ENCODE results near the gene SNRNP70.

SNRNP70 gene

GRCh38 chr19:49097453-49098288 is 12.4 kb downstream of the SNRNP70 start:
- DNase-seq (ENCODE audit: low read depth in 4 of 4, low spot score in 1 of 4): peak in 2 of 4 experiments; percentile 54

- no peak for DNase-seq (ENCODE audit: low read depth in 4 of 4, low spot score in 1 of 4)
These were observed 13.5 kb downstream of the SNRNP70 start for GRCh38 chr19:49098795-49099194.

- no peak for DNase-seq (ENCODE audit: low read depth in 4 of 4, low spot score in 1 of 4)
These were observed 15.9 kb downstream of the SNRNP70 start for GRCh38 chr19:49101160-49101559.

GRCh38 chr19:49102303-49102702 is 17.1 kb downstream of the SNRNP70 start:
- no peak for DNase-seq (ENCODE audit: low read depth in 4 of 4, low spot score in 1 of 4)

- DNase-seq (ENCODE audit: low read depth in 4 of 4, low spot score in 1 of 4): no peak
These were observed 18.3 kb downstream of the SNRNP70 start for GRCh38 chr19:49103331-49104085.

- DNase-seq (ENCODE audit: low read depth in 4 of 4, low spot score in 1 of 4): no peak
These were observed 19.1 kb downstream of the SNRNP70 start for GRCh38 chr19:49104229-49104864.

GRCh38 chr19:49106648-49107135 is 21.4 kb downstream of the SNRNP70 start:
- DNase-seq (ENCODE audit: low read depth in 4 of 4, low spot score in 1 of 4): peak in 2 of 4 experiments; percentile 55 to 57

- DNase-seq (ENCODE audit: low read depth in 4 of 4, low spot score in 1 of 4): no peak
These were observed 22.6 kb downstream of the SNRNP70 start for GRCh38 chr19:49107625-49108459.

- DNase-seq (ENCODE audit: low read depth in 4 of 4, low spot score in 1 of 4): no peak
These were observed 23.8 kb downstream of the SNRNP70 start for GRCh38 chr19:49109051-49109450.

GRCh38 chr19:49109569-49110233 is 24.4 kb downstream of the SNRNP70 start:
- no peak for DNase-seq (ENCODE audit: low read depth in 4 of 4, low spot score in 1 of 4)

GRCh38 chr19:49110567-49110966 is 25.3 kb downstream of the SNRNP70 start:
- no peak for DNase-seq (ENCODE audit: low read depth in 4 of 4, low spot score in 1 of 4)

- DNase-seq (ENCODE audit: low read depth in 4 of 4, low spot score in 1 of 4): no peak
These were observed 26.2 kb downstream of the SNRNP70 start for GRCh38 chr19:49111218-49111998.

- peak in 3 of 4 experiments; percentile 51 to 68 (median 53) for DNase-seq (ENCODE audit: low read depth in 4 of 4, low spot score in 1 of 4)
These were observed 28.7 kb downstream of the SNRNP70 start, which contains the start of gene LIN7B for GRCh38 chr19:49113762-49114629. Gene LIN7B, plus strand, starts transcription at chr19:49114370. Its CDS starts 35 bp downstream, at chr19:49114405.

- no peak for DNase-seq (ENCODE audit: low read depth in 4 of 4, low spot score in 1 of 4)
These were observed 29.5 kb downstream of the SNRNP70 start for GRCh38 chr19:49114630-49115363.

GRCh38 chr19:49116544-49116943 is 31.3 kb downstream of the SNRNP70 start:
- DNase-seq (ENCODE audit: low read depth in 4 of 4, low spot score in 1 of 4): no peak

- no peak for DNase-seq (ENCODE audit: low read depth in 4 of 4, low spot score in 1 of 4)
These were observed 32.7 kb downstream of the SNRNP70 start for GRCh38 chr19:49117677-49118564.

Data from stimulated activated CD4-positive, alpha-beta T cell treated with anti-CD3 and anti-CD28 coated beads, Interleukin-1b, Interleukin-23, amount 100 ng/mL, for 24 hours (primary cell).